H9 (cell line): ENCODE measurements around the gene PAGR1. TPM values are rescaled to one million over a fixed set of nuclear protein-coding genes. Genes with fewer than 3 reads are reported as not detected.

ENCODE experiments used
- DNase-seq: peaks from one replicate; pipeline ENCODE4 v3.0.0-alpha.2; 2017
- H2AFZ ChIP-seq: one replicate; pipeline ENCODE4 v1.6.1; 2013; ENCODE audit warnings: mild to moderate bottlenecking, low read length, control low read depth, moderate library complexity
- H2AK5ac ChIP-seq: 2 replicates; pipeline ENCODE4 v1.6.1; 2013; ENCODE audit warnings: low read length, control low read depth, mixed read lengths; ENCODE audit not compliant: insufficient read length
- H2BK120ac ChIP-seq: one replicate; pipeline ENCODE4 v1.6.1; 2013; ENCODE audit warnings: low read depth, mild to moderate bottlenecking, low read length, control low read depth, inconsistent platforms; ENCODE audit not compliant: poor library complexity, severe bottlenecking
- H2BK12ac ChIP-seq: 2 replicates; pipeline ENCODE4 v1.6.1; 2013; ENCODE audit warnings: low read length, control low read depth, mixed read lengths, low read depth; ENCODE audit not compliant: insufficient read length
- H2BK15ac ChIP-seq: 2 replicates; pipeline ENCODE4 v1.6.1; 2013; ENCODE audit warnings: low read depth, low read length, control low read depth
- H2BK20ac ChIP-seq: one replicate; pipeline ENCODE4 v1.6.1; 2013; ENCODE audit warnings: low read depth, mild to moderate bottlenecking, low read length, control low read depth, inconsistent platforms; ENCODE audit not compliant: poor library complexity, severe bottlenecking
- H2BK5ac ChIP-seq: 2 replicates; pipeline ENCODE4 v1.6.1; 2013; ENCODE audit warnings: low read length, control low read depth, mixed read lengths; ENCODE audit not compliant: insufficient read length
- H3K14ac ChIP-seq: 2 replicates; pipeline ENCODE4 v1.6.1; 2013; ENCODE audit warnings: low read length, control low read depth; ENCODE audit not compliant: insufficient read depth
- H3K18ac ChIP-seq: 2 replicates; pipeline ENCODE4 v1.6.1; 2013; ENCODE audit warnings: low read depth, mild to moderate bottlenecking, mixed read lengths, low read length, control low read depth; ENCODE audit not compliant: insufficient read length
- H3K23ac ChIP-seq: 2 replicates; pipeline ENCODE4 v1.6.1; 2013; ENCODE audit warnings: low read length, control low read depth, mixed read lengths, low read depth; ENCODE audit not compliant: insufficient read length
- H3K23me2 ChIP-seq: 2 replicates; pipeline ENCODE4 v1.6.1; 2013; ENCODE audit warnings: low read depth, mild to moderate bottlenecking, mixed read lengths, low read length, control low read depth; ENCODE audit not compliant: insufficient read length, poor library complexity, severe bottlenecking
- H3K27ac ChIP-seq: 2 replicates; pipeline ENCODE4 v1.5.1; 2013; ENCODE audit warnings: low read length, control low read depth, mixed read lengths, low read depth; ENCODE audit not compliant: insufficient read length
- H3K27me3 ChIP-seq: 2 replicates; pipeline ENCODE4 v1.6.1; 2013; ENCODE audit warnings: low read length, control low read depth, inconsistent platforms; ENCODE audit not compliant: insufficient read depth
- H3K4ac ChIP-seq: 2 replicates; pipeline ENCODE4 v1.6.1; 2013; ENCODE audit warnings: low read depth, mild to moderate bottlenecking, control low read depth, inconsistent platforms, low read length, moderate library complexity
- H3K4me1 ChIP-seq: 2 replicates; pipeline ENCODE4 v1.6.1; 2013; ENCODE audit warnings: low read length, control low read depth, inconsistent platforms; ENCODE audit not compliant: insufficient read depth
- H3K4me2 ChIP-seq: 2 replicates; pipeline ENCODE4 v1.6.1; 2013; ENCODE audit warnings: low read length, control low read depth, mixed read lengths; ENCODE audit not compliant: insufficient read length, insufficient read depth
- H3K56ac ChIP-seq: 2 replicates; pipeline ENCODE4 v1.6.1; 2013; ENCODE audit warnings: low read depth, mild to moderate bottlenecking, mixed read lengths, low read length, control low read depth; ENCODE audit not compliant: insufficient read length
- H3K79me1 ChIP-seq: 2 replicates; pipeline ENCODE4 v1.6.1; 2013; ENCODE audit warnings: low read depth, mild to moderate bottlenecking, moderate library complexity, low read length, control low read depth, inconsistent platforms; ENCODE audit not compliant: insufficient read depth, poor library complexity, severe bottlenecking
- H3K79me2 ChIP-seq: 2 replicates; pipeline ENCODE4 v1.6.1; 2013; ENCODE audit warnings: low read length, control low read depth, inconsistent platforms; ENCODE audit not compliant: insufficient read depth
- H3K9ac ChIP-seq: 2 replicates; pipeline ENCODE4 v1.6.1; 2013; ENCODE audit warnings: low read length, control low read depth, mixed read lengths; ENCODE audit not compliant: insufficient read length; ENCODE audit errors: extremely low read depth
- H3K9me3 ChIP-seq: one replicate; pipeline ENCODE4 v1.6.1; 2013; ENCODE audit warnings: low read depth, low read length, inconsistent platforms; ENCODE audit not compliant: control insufficient read depth
- H3T11ph ChIP-seq: one replicate; pipeline ENCODE4 v1.6.1; 2013; ENCODE audit warnings: mild to moderate bottlenecking, low read length, control low read depth, inconsistent platforms
- H4K20me1 ChIP-seq: one replicate; pipeline ENCODE4 v1.6.1; 2013; ENCODE audit not compliant: control insufficient read depth, insufficient read length, insufficient read depth
- H4K5ac ChIP-seq: 2 replicates; pipeline ENCODE4 v1.6.1; 2013; ENCODE audit warnings: low read depth, mild to moderate bottlenecking, mixed read lengths, low read length, control low read depth; ENCODE audit not compliant: insufficient read length
- H4K8ac ChIP-seq: replicated peaks from 2 replicates; pipeline ENCODE4 v1.6.1; 2013; ENCODE audit warnings: low read length, control low read depth, mixed read lengths, low read depth; ENCODE audit not compliant: insufficient read length
- H4K91ac ChIP-seq: 2 replicates; pipeline ENCODE4 v1.6.1; 2013; ENCODE audit warnings: low read depth, mild to moderate bottlenecking, moderate library complexity, mixed read lengths, low read length, control low read depth; ENCODE audit not compliant: insufficient read length
- H3K27ac Mint-ChIP-seq, 3 experiments: 2 replicates in 2 of 3; 3 replicates in 1 of 3; pipeline ENCODE4 v1.8.0; 2020 to 2021; ENCODE audit warnings: mixed read lengths in 3 of 3, mild to moderate bottlenecking in 1 of 3, moderate library complexity in 1 of 3
- H3K27me3 Mint-ChIP-seq: 2 replicates; pipeline ENCODE4 v1.8.0; 2021; ENCODE audit warnings: low read depth, mild to moderate bottlenecking, moderate library complexity, mixed read lengths
- H3K36me3 Mint-ChIP-seq, 3 experiments: 2 replicates in 2 of 3; 3 replicates in 1 of 3; pipeline ENCODE4 v1.8.0; 2020 to 2021; ENCODE audit warnings: low read depth in 3 of 3, mixed read lengths in 3 of 3; ENCODE audit not compliant: insufficient read depth in 1 of 3
- H3K4me1 Mint-ChIP-seq, 2 experiments: 2 replicates each; pipeline ENCODE4 v1.8.0; 2020; ENCODE audit warnings: mixed read lengths in 2 of 2
- H3K4me3 Mint-ChIP-seq, 2 experiments: 2 replicates in 1 of 2; 3 replicates in 1 of 2; pipeline ENCODE4 v1.8.0; 2020 to 2021; ENCODE audit warnings: mild to moderate bottlenecking in 2 of 2, mixed read lengths in 2 of 2, moderate library complexity in 1 of 2
- H3K9me3 Mint-ChIP-seq, 2 experiments: 2 replicates in 1 of 2; 3 replicates in 1 of 2; pipeline ENCODE4 v1.8.0; 2020; ENCODE audit warnings: mild to moderate bottlenecking in 2 of 2, mixed read lengths in 2 of 2, moderate library complexity in 1 of 2
- CTCF ChIP-seq: fragments of 200-600 bp; sonication (generic); conservative IDR thresholded peaks from 3 replicates; pipeline ENCODE4 v1.8.0; 2021; ENCODE audit warnings: antibody characterized with exemption, mild to moderate bottlenecking
- WGBS: extraction: QIAGEN DNeasy Blood & Tissue Kit; methylation state at CpG from one replicate; pipeline ENCODE4 v1.1.7; 2013; ENCODE audit warnings: missing lambda C conversion rate, low lambda C conversion rate, mixed read lengths; ENCODE audit not compliant: insufficient read length; ENCODE audit errors: extremely low coverage; 5-methylcytosine and 5-hydroxymethylcytosine counted together
- total RNA-seq: library from RNA; stranded (reverse); gene quantifications from 2 replicates; pipeline ENCODE4 v1.2.1, GENCODE V29; 2021

The PAGR1 gene
- total RNA-seq, 1 experiment from 2014 or later = 65.3 TPM

DNA sequence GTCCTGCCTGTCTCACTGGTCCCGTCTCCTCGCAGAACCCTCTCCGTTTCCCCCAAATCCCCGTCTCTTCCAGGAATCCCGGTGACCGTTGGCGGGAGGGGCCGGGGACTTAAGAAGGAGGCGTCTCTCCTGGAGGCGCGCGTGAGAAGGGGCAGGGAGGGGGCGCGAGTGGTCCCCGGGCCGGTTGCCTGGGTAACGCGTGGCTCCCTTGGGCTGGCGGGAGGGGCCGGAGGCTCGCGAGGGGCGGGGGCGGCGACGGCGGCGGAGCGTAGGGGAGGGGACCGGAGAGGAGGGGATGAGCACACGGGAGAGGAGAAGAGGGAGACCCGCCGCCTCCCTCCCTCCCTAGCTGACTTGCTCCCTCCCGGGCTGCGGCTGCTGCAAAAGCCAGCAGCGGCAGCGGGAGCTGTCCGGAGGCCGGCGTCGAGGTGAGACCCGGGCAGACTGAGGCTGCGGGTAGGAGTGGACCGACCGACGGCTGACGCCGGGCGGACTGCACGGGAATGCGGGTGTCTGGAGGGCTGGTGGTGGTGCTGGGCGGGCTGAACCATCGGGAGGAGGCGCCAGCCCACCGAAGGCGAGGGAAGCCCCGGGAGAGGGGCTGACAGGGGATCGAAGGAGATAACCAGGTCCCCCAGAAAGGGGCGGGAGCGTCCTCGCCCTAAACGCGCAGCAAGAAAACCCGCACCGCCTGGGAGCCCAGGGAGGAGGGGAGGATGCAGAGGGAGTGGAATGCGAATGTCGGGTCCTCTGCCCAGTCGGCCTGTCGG, 3.9 kb upstream of the PAGR1 start, which contains the start of gene PRRT2:
Gene PRRT2 (plus strand): TSS at position 298 of the 770 bp plus-strand sequence. CDS start 862 bp downstream, outside the sequence.
- Histone ChIP-seq H2BK20ac (no peak within 1 kb of the TSS), H4K5ac (no peak within 1 kb of the TSS), H3K27me3 (no peaks in the 10 kb centered on the region), H3K14ac (peak within 1 kb of the TSS; percentile 64), H3K4me2 (peak within 1 kb of the TSS; percentile 78), H3K9ac (peak within 1 kb of the TSS; percentile 47), H3K4me1 (peaks cover 6% of the 10 kb centered on the region; the same call in 1 of the 2 replicates), H3K9me3 (no peaks in the 10 kb centered on the region), H3K23me2 (peaks cover 51% of the 10 kb centered on the region), H3K79me1 (no peaks in the 10 kb centered on the region), H4K20me1 (no peaks in the 10 kb centered on the region), H3K27ac (no peak within 1 kb of the TSS), H3K56ac (no peak within 1 kb of the TSS), H2BK12ac (no peak within 1 kb of the TSS), H3K4ac (no peak within 1 kb of the TSS), H4K91ac (no peak within 1 kb of the TSS), H3K79me2 (peaks cover 2% of the 10 kb centered on the region; the same call in 1 of the 2 replicates), H2BK15ac (no peak within 1 kb of the TSS), H3T11ph (no peak within 1 kb of the TSS), H2BK5ac (no peak within 1 kb of the TSS), H2BK120ac (no peak within 1 kb of the TSS), H2AK5ac (no peak within 1 kb of the TSS), H2AFZ (no peak within 1 kb of the TSS), H3K18ac (peak within 1 kb of the TSS; percentile 36), H3K23ac (no peak within 1 kb of the TSS), H4K8ac (no peak within 1 kb of the TSS)
- Mint-ChIP-seq H3K4me1 (peaks cover 49 to 65% of the 10 kb centered on the region in 2 experiments), H3K9me3 (no peaks in the 10 kb centered on the region; a peak in 2 of 5 replicates), H3K4me3 (peak within 1 kb of the TSS; percentile 80 to 96), H3K36me3 (peaks cover 13 to 32% (median 15%) of the 10 kb centered on the region in 3 experiments), H3K27me3 (no peaks in the 10 kb centered on the region; the same call in 1 of the 2 replicates), H3K27ac (peak within 1 kb of the TSS; percentile 96 to 99 (median 97))
- no CpG with 5 or more reads among the region's 69 CpGs for whole genome bisulfite sequencing
- DNase-seq = peak; percentile 70
- no peak for TF ChIP-seq CTCF
